Activated T-helper 1 cell treated with anti-CD3 and anti-CD28 coated beads, Interleukin-12 subunit alpha, Interleukin-12 subunit beta, Interleukin-2, Interleukin-4 antibody, amounts not matched to agents 30 ng/mL and 10 ng/mL and 1 ng/mL, durations not matched to agents 14 hours and 24 hours and 36 hours (primary cell): ENCODE measurements around the gene MT1G. TPM values are rescaled to one million over a fixed set of nuclear protein-coding genes. Genes with fewer than 3 reads are reported as not detected.
"Not testable (repeated sequence)": the region's sequence is repeated elsewhere in the genome, so short reads cannot be mapped to it uniquely, and the experiment has no call there.

Experiments used
- DNase-seq: peaks from one replicate; pipeline ENCODE4 v3.0.0; 2021; ENCODE audit warnings: low spot score
- H3K27ac Mint-ChIP-seq: one replicate; pipeline ENCODE4 v1.8.0; 2021; ENCODE audit warnings: mild to moderate bottlenecking, mixed read lengths
- H3K27me3 Mint-ChIP-seq: one replicate; pipeline ENCODE4 v1.8.0; 2022; ENCODE audit warnings: mild to moderate bottlenecking, moderate library complexity, mixed read lengths; ENCODE audit not compliant: insufficient read depth
- H3K36me3 Mint-ChIP-seq: one replicate; pipeline ENCODE4 v1.8.0; 2021; ENCODE audit warnings: low read depth, mixed read lengths
- H3K4me1 Mint-ChIP-seq: one replicate; pipeline ENCODE4 v1.8.0; 2021; ENCODE audit warnings: low read depth, mixed read lengths
- H3K4me3 Mint-ChIP-seq: one replicate; pipeline ENCODE4 v1.8.0; 2021; ENCODE audit warnings: mild to moderate bottlenecking, moderate library complexity, mixed read lengths
- H3K9me3 Mint-ChIP-seq: one replicate; pipeline ENCODE4 v1.8.0; 2021; ENCODE audit warnings: mixed read lengths
- intact Hi-C: fragments of 100-400 bp; cut with micrococcal nuclease; formaldehyde crosslinking; loops from one replicate; pipeline ENCODE4 v1.15.1; 2024
- total RNA-seq: library from RNA; stranded (reverse); gene quantifications from 2 replicates; pipeline ENCODE4 v1.2.3, GENCODE V29; 2022

MT1G gene
- total RNA-seq, 1 donor from 2014 or later: 29.1 TPM

GRCh38 chr16:56669840-56670619 lies 2.2 kb upstream of the MT1G start:
- H3K4me3 Mint-ChIP-seq: peak overlapping the region; percentile 33
- peaks cover 42% of the 10 kb centered on the region for H3K4me1 Mint-ChIP-seq
- DNase-seq: no peak
- intact Hi-C loops: loop anchor here (2.0 kb wide), 1 partner anchor 13 kb away; the partner anchor contains the start of gene MT1X
- peaks cover 63% of the 10 kb centered on the region for H3K27me3 Mint-ChIP-seq
- H3K27ac Mint-ChIP-seq: no peak overlapping the region
- peaks cover 6% of the 10 kb centered on the region for H3K36me3 Mint-ChIP-seq
- H3K9me3 Mint-ChIP-seq: no peaks in the 10 kb centered on the region

DNA sequence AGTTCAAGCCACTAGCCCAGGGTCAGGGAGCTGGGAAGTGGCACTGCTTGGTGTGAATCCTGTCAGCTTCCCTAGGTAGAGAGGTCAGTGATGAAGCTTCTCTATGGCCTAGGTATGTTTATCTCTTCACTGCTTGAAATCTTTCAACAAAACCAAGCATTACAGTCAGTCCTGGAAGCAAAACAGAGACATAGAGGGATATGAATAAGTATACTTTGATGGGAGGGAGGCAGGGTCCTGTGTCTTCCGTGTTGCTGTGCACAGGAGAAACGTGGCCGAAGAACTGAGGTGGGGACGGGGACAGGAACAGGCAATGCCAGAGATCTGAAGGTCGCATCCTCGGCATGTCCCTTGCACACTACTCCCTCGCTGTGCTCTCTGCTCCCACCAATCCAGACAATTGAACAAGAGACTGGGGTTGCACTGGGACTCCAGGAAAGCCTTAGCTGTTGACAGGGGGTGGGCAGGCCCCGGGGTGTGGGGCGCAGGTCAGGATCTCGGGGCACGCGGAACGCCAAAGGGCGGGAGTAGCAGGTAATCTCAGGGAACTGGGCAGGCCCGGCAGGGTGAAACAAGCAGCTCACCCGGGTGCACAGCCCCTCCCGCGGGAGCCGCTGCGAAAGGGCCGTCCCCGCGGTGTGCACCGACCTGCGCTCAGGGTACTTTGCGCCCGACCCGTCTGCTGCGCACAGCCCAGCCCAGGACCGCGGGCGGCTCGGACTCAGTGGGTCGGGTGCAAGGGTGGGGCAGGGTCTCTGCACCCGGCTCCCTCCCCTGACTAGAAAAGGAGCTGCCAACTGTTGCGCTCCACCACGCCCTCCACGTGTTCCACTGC lies 1.4 kb upstream of the MT1G start, which contains the start of gene MT1H:
Gene MT1H, plus strand, starts transcription at position 810 of the 835 bp plus-strand sequence. CDS start 71 bp downstream, outside the sequence.
- peaks cover 8% of the 10 kb centered on the region for H3K36me3 Mint-ChIP-seq
- peaks cover 60% of the 10 kb centered on the region for H3K27me3 Mint-ChIP-seq
- DNase-seq: no peak
- H3K27ac Mint-ChIP-seq: no peak within 1 kb of the TSS
- H3K4me3 Mint-ChIP-seq: peak within 1 kb of the TSS; percentile 61
- intact Hi-C loops: loop anchor here (2.0 kb wide), 1 partner anchor 14 kb away; the partner anchor contains the start of gene MT1X
- no peaks in the 10 kb centered on the region for H3K9me3 Mint-ChIP-seq
- H3K4me1 Mint-ChIP-seq: peaks cover 47% of the 10 kb centered on the region

GRCh38 chr16:56665286-56666261 lies 2.3 kb downstream of the MT1G start:
- Mint-ChIP-seq H3K27me3 (peaks cover 36% of the 10 kb centered on the region), H3K36me3 (peaks cover 10% of the 10 kb centered on the region), H3K4me1 (peaks cover 57% of the 10 kb centered on the region)
- H3K9me3 Mint-ChIP-seq, intact Hi-C loops, DNase-seq, H3K27ac Mint-ChIP-seq, H3K4me3 Mint-ChIP-seq: not testable (repeated sequence)

GRCh38 chr16:56664506-56664905 lies 3.4 kb downstream of the MT1G start:
- no peak overlapping the region for H3K27ac Mint-ChIP-seq
- H3K9me3 Mint-ChIP-seq: no peaks in the 10 kb centered on the region
- peaks cover 34% of the 10 kb centered on the region for H3K27me3 Mint-ChIP-seq
- peaks cover 13% of the 10 kb centered on the region for H3K36me3 Mint-ChIP-seq
- peaks cover 53% of the 10 kb centered on the region for H3K4me1 Mint-ChIP-seq
- intact Hi-C loops: no loop called here
- H3K4me3 Mint-ChIP-seq: no peak overlapping the region
- DNase-seq: no peak

DNA sequence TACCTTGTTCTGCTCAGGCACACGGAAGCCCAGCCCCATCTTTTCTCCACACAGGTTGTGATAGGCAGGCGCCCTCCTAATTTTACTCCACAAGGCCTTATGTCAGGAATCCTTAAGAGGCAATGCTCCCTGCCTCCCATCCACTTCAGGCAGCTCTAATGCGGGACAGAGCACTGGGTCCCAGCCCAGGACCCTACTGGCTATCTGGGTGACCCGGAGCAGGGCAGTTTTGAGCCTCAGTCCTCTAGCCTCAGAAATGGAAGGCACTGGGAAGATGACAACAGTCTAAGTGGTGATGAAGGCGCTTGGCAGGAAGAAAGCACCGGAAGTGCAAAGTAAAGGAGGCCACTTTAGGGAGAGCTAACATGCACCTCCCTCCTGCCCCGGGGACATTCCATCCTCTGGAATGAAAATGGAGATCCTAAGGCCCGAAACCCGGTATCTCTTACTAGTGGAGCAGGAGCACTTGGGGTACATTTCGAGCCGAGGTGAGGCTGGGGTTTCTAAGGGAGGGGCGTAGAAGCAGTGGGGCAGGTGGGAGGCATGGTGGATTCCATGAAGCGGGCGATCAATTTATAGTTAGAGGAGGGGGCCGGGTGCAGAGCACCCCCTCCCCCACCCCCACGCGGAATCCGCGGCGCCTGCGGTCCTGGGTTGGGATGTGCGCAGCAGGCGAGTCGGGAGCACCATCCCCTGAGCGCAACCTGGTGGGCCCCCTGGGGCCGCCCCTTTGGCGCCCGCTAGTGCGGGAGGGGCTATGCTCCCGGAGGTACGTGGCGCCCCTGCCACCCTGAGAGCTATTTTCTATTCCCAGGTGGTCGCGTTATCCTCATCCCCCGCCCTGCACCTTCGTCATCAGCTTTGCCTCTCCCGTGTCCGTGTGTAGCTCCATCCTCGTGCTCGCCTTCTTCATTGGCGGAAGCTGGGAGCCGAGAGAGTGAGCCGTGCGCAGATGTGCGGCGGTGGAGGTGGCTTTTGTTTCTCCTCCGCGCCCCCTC lies 5.2 kb downstream of the MT1G start:
- intact Hi-C loops: loop anchor here (2.0 kb wide), 1 partner anchor 20 kb away; no protein-coding TSS in a partner anchor
- peaks cover 44% of the 10 kb centered on the region for H3K4me1 Mint-ChIP-seq
- no peaks in the 10 kb centered on the region for H3K9me3 Mint-ChIP-seq
- peak overlapping the region; percentile 47 for H3K27ac Mint-ChIP-seq
- DNase-seq: no peak
- peaks cover 25% of the 10 kb centered on the region for H3K27me3 Mint-ChIP-seq
- H3K4me3 Mint-ChIP-seq: peak overlapping the region; percentile 80
- H3K36me3 Mint-ChIP-seq: peaks cover 8% of the 10 kb centered on the region

DNA sequence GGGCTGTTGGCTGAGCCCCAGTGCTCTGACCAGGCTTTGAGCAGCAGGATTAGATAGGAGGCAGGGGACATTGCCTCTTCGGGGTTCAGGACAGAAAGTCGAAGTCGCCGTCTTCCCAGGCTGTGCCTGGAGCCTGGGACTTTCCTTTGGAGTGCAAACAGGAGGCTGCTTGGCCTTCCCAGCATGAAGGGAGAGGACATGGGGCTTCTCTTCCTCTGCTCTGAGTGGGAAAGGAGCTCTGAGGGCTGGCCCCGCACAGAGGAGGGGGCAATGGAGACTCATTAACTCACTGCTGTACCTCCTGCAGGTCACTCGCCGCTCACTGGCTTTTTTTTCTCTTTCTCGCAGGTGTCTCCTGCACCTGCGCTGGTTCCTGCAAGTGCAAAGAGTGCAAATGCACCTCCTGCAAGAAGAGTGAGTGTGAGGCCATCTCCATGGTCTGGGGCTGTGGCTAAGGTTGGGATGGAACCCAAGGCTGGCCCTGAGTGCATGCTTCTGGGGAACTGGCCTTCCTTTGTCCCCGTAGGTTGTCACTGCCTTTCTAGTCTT lies 9.5 kb downstream of the MT1G start:
- Mint-ChIP-seq H3K27ac (peak overlapping the region; percentile 82), H3K4me1 (peaks cover 30% of the 10 kb centered on the region), H3K27me3 (peaks cover 19% of the 10 kb centered on the region)

DNA sequence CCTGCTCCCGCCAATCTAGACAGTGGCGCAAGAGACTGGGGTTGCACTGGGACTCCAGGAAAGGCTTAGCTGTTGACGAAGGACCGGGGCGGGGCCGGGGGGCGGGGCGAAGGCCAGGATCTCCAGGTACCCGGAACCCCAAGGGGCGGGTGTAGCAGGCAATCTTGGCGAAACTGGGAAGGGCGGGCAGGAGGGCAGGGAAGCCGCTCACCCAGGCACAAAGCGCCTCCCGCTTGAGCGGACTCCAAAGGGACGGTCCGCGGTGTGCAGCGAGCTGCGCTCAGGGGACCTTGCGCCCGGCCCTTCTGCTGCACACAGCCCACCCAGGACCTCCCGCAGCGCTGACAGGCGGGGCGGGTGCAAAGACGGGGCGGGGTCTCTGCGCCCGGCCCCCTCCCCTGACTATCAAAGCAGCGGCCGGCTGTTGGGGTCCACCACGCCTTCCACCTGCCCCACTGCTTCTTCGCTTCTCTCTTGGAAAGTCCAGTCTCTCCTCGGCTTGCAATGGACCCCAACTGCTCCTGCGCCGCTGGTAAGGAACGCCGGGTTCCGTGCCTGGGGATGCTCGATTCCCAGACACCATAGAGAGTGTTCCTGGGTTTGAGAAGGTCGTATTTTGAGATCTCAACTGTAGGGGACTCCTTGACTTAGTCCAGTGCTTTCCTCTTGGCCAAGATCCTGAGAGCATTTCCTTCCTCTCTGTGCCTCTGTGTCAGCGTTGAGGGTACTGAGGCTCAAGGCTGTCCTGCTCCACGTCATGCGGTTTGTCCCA lies 10.1 kb downstream of the MT1G start, which contains the start of gene MT1F:
Gene MT1F, plus strand, starts transcription at position 405 of the 772 bp plus-strand sequence. Its CDS starts 100 bp downstream, at position 505.
- Mint-ChIP-seq H3K9me3 (no peaks in the 10 kb centered on the region), H3K4me3 (peak within 1 kb of the TSS; percentile 98), H3K27me3 (peaks cover 21% of the 10 kb centered on the region), H3K27ac (peak within 1 kb of the TSS; percentile 82), H3K4me1 (peaks cover 26% of the 10 kb centered on the region), H3K36me3 (peaks cover 3% of the 10 kb centered on the region)
- intact Hi-C loops: loop anchor here (1.0 kb wide), 4 partner anchors 14 to 49 kb away; partner anchors contain the start of genes MT1E, MT1X and MT2A
- DNase-seq: peak; percentile 38

More for the DNA sequence above, 9.5 kb downstream of the MT1G start:
- intact Hi-C loops: no loop called here
- peaks cover 5% of the 10 kb centered on the region for H3K36me3 Mint-ChIP-seq
- no peak for DNase-seq
- H3K9me3 Mint-ChIP-seq: no peaks in the 10 kb centered on the region
- H3K4me3 Mint-ChIP-seq: peak overlapping the region; percentile 98

DNA sequence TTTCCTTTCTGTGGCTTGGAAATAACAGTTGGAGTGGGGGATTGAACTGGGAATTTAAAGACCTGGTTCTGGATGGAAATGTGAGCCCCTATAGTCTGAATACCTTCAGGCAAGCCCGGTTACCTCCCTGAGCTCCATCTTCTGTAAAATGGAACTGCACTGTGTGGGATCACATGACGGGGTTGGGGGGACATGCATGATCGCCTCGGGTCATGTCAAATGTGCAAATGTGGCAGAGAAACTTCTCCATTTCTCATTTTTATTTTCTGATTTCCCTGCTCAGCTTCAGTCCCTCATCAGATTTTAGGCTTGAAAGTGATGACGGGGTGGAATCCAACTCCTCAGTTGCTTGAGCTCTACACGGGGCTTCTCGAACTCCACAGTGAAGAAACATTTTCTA lies 14.6 kb downstream of the MT1G start:
- intact Hi-C loops: no loop called here
- no peaks in the 10 kb centered on the region for H3K9me3 Mint-ChIP-seq
- peaks cover 1% of the 10 kb centered on the region for H3K36me3 Mint-ChIP-seq

DNA sequence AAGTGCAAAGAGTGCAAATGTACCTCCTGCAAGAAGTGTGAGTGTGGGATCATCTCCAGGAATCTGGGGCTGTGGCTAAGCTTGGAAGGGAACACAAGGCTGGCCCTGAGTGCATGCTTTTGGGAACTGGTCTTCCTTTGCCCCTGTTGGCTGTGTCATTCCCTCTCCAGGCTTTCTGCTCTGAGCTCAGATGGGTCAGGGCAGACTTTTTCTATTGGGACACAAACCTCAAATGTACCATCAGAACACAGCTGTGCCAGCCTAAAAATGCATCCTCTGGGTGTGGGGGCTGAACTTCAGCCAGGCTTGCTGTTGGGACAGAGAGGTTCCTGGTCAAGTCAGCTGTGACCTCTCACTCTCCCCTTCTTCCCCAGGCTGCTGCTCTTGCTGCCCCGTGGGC lies 15.3 kb downstream of the MT1G start:
- no peak overlapping the region for H3K4me3 Mint-ChIP-seq
- H3K27me3 Mint-ChIP-seq: peaks cover 31% of the 10 kb centered on the region
- peaks cover 8% of the 10 kb centered on the region for H3K4me1 Mint-ChIP-seq
- intact Hi-C loops: no loop called here
- no peak overlapping the region for H3K27ac Mint-ChIP-seq
- H3K9me3 Mint-ChIP-seq: no peaks in the 10 kb centered on the region
- DNase-seq: no peak
- peaks cover 1% of the 10 kb centered on the region for H3K36me3 Mint-ChIP-seq

More for the DNA sequence above, 14.6 kb downstream of the MT1G start:
- Mint-ChIP-seq H3K4me3 (no peak overlapping the region), H3K27ac (no peak overlapping the region), H3K27me3 (peaks cover 31% of the 10 kb centered on the region), H3K4me1 (peaks cover 14% of the 10 kb centered on the region)
- no peak for DNase-seq

DNA sequence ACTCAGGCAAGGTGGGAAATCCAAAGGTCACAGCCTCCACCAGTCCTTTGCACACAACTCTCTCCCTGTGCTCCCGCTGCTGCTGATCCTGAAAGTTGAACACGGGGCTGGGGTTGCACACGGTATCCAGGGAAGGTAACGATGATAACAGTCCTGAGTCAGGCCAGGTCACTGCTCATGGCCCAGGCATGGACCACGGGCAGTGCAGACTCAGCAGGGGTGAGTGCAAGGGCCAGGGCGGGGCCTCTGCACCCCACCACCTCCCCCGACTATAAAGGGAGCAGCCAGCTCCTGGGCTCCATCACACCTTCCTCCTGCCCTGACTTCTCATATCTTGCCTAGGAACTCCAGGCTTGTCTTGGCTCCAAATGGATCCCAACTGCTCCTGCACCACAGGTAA lies 16.3 kb downstream of the MT1G start, which contains the start of gene MT1B:
Gene MT1B, plus strand, starts transcription at position 301 of the 400 bp plus-strand sequence. Its CDS starts 68 bp downstream, at position 369.
- no peak within 1 kb of the TSS for H3K4me3 Mint-ChIP-seq
- H3K9me3 Mint-ChIP-seq: no peaks in the 10 kb centered on the region
- no peak for DNase-seq
- H3K27ac Mint-ChIP-seq: no peak within 1 kb of the TSS
- H3K4me1 Mint-ChIP-seq: peaks cover 4% of the 10 kb centered on the region
- peaks cover 39% of the 10 kb centered on the region for H3K27me3 Mint-ChIP-seq
- peaks cover 1% of the 10 kb centered on the region for H3K36me3 Mint-ChIP-seq
- intact Hi-C loops: no loop called here
